HepG2 (cell line): Measurements from ENCODE around the gene KLF9. TPM values are rescaled to one million over a fixed set of nuclear protein-coding genes. Genes with fewer than 3 reads are reported as not detected.

Experiments
- ATAC-seq: fragments of 200-7000 bp; cut with Tn5 transposase; 3 replicates; pipeline ENCODE4 v1.9.1; 2020; ENCODE audit warnings: mild to moderate bottlenecking, moderate library complexity
- BruUV-seq: library from RNA; stranded (reverse); fragments of 400-500 nt; replicated peaks from 2 replicates; lab custom pipeline; 2021; lab: Mats Ljungman, UMichigan
- CTCF ChIA-PET: fragments of 300-600 bp; formaldehyde crosslinking; extraction: SDS; loops from one replicate; lab custom pipeline; 2021; ENCODE audit warnings: low total read pairs, inconsistent platforms, low intra/inter-chr PET ratio; lab: Yijun Ruan, JAX
- POLR2A ChIA-PET: fragments of 350-600 bp; sonication (Branson Sonifier 250); formaldehyde crosslinking; loops from one replicate; lab custom pipeline; 2020; ENCODE audit warnings: antibody characterized with exemption, inconsistent platforms; lab: Yijun Ruan, JAX
- DNase-seq: peaks from one replicate; pipeline ENCODE4 v3.0.0-alpha.2; 2015; ENCODE audit warnings: low spot score
- FAIRE-seq: peaks from 3 replicates; lab custom pipeline; 2011; peaks lifted over from hg19 to GRCh38; lab: Jason Lieb, UNC
- H2AFZ ChIP-seq: one replicate; pipeline ENCODE4 v1.6.1; 2011; ENCODE audit warnings: low read length, inconsistent platforms
- H3K27ac ChIP-seq: fragments of 300-600 bp; 3 replicates; pipeline ENCODE4 v1.8.0; 2011; ENCODE audit warnings: mixed run types, mild to moderate bottlenecking, mixed read lengths, low read length, inconsistent platforms; ENCODE audit not compliant: insufficient read depth; ENCODE audit errors: extremely low read length
- H3K27me3 ChIP-seq, 2 experiments: fragments of 200-600 bp in 1 of 2; 2 replicates in 1 of 2; 3 replicates in 1 of 2; pipeline versions ENCODE4 v1.6.0 to v1.8.0; 2011; ENCODE audit warnings: low read length in 2 of 2, mild to moderate bottlenecking in 2 of 2, moderate library complexity in 2 of 2, inconsistent platforms in 1 of 2; ENCODE audit not compliant: insufficient read depth in 2 of 2, control insufficient read depth in 1 of 2
- H3K36me3 ChIP-seq, 2 experiments: fragments of 200-600 bp in 1 of 2; replicated peaks in 1 of 2; 2 replicates in 1 of 2; 3 replicates in 1 of 2; pipeline versions ENCODE4 v1.5.1 to v1.8.0; 2011; ENCODE audit warnings: low read length in 2 of 2, inconsistent platforms in 1 of 2; ENCODE audit not compliant: insufficient read depth in 2 of 2, control insufficient read depth in 1 of 2
- H3K4me1 ChIP-seq: 2 replicates; pipeline ENCODE4 v1.5.1; 2012; ENCODE audit warnings: low read length, inconsistent platforms; ENCODE audit not compliant: insufficient read depth
- H3K4me2 ChIP-seq: 2 replicates; pipeline ENCODE4 v1.6.0; 2011; ENCODE audit warnings: low read depth, low read length, inconsistent platforms
- H3K4me3 ChIP-seq, 3 experiments: fragments of 200-600 bp in 1 of 3; sonication (generic), shearing (Covaris generic) in 1 of 3; replicated peaks in 1 of 3; 2 replicates each; pipeline ENCODE4 v1.5.1; 2011 to 2016; ENCODE audit warnings: low read length in 3 of 3, inconsistent platforms in 2 of 3, low read depth in 2 of 3, mild to moderate bottlenecking in 2 of 3, control low read depth in 1 of 3, mixed read lengths in 1 of 3; ENCODE audit not compliant: insufficient read depth in 1 of 3
- H3K79me2 ChIP-seq: one replicate; pipeline ENCODE4 v1.6.1; 2011; ENCODE audit warnings: low read length, inconsistent platforms; ENCODE audit not compliant: insufficient read depth
- H3K9ac ChIP-seq: 2 replicates; pipeline ENCODE4 v1.6.0; 2011; ENCODE audit warnings: mild to moderate bottlenecking, low read depth, low read length, inconsistent platforms; ENCODE audit not compliant: insufficient read depth
- H3K9me3 ChIP-seq: 2 replicates; pipeline ENCODE4 v1.5.1; 2012; ENCODE audit warnings: mild to moderate bottlenecking, low read length
- H4K20me1 ChIP-seq: 2 replicates; pipeline ENCODE4 v1.6.0; 2011; ENCODE audit warnings: inconsistent platforms, mild to moderate bottlenecking, low read length, moderate library complexity; ENCODE audit not compliant: insufficient read depth
- ARID2 ChIP-seq: sonication (generic); formaldehyde crosslinking; IDR thresholded peaks from 2 replicates; pipeline ENCODE4 v1.8.1; 2022; ENCODE audit warnings: mild to moderate bottlenecking, missing genetic modification reagents, borderline replicate concordance
- ARID5B ChIP-seq: IDR thresholded peaks from 2 replicates; pipeline ENCODE4 v1.4.0; 2020; ENCODE audit warnings: mild to moderate bottlenecking, missing genetic modification reagents
- ARNT2 ChIP-seq: sonication (generic); formaldehyde crosslinking; IDR thresholded peaks from 2 replicates; pipeline ENCODE4 v1.8.0; 2022; ENCODE audit warnings: mild to moderate bottlenecking, low read depth, missing genetic modification reagents, moderate library complexity
- ATF3 ChIP-seq: sonication (generic); formaldehyde crosslinking; IDR thresholded peaks from 2 replicates; pipeline ENCODE4 v1.4.0; 2020; ENCODE audit warnings: missing genetic modification reagents
- CEBPG ChIP-seq: IDR thresholded peaks from 2 replicates; pipeline ENCODE4 v1.6.1; 2016
- MAFK ChIP-seq, 2 experiments: IDR thresholded peaks in 1 of 2; conservative IDR thresholded peaks in 1 of 2; 2 replicates each; pipeline ENCODE4 v1.6.1; 2011; ENCODE audit warnings: improper control_type of control experiment in 2 of 2, low read length in 2 of 2
- NBN ChIP-seq: fragments of 450-650 bp; conservative IDR thresholded peaks from 2 replicates; pipeline ENCODE4 v1.6.1; 2017
- NKX3-1 ChIP-seq: sonication (generic); formaldehyde crosslinking; IDR thresholded peaks from 2 replicates; pipeline ENCODE4 v1.5.0; 2020; ENCODE audit warnings: missing genetic modification reagents
- SRSF1 ChIP-seq: fragments of 200-400 bp; formaldehyde crosslinking; optimal IDR thresholded peaks from 2 replicates; pipeline ENCODE3; 2017; ENCODE audit warnings: mild to moderate bottlenecking, low read depth, low read length, moderate library complexity
- ZNF207 ChIP-seq: fragments of 450-650 bp; IDR thresholded peaks from 2 replicates; pipeline ENCODE4 v1.6.1; 2016; ENCODE audit warnings: antibody characterized with exemption, borderline replicate concordance
- ZNF232 ChIP-seq: sonication (generic); formaldehyde crosslinking; IDR thresholded peaks from 2 replicates; pipeline ENCODE4 v1.4.0; 2020; ENCODE audit warnings: missing genetic modification reagents, borderline replicate concordance
- ZNF569 ChIP-seq: sonication (generic); formaldehyde crosslinking; IDR thresholded peaks from 2 replicates; pipeline ENCODE4 v1.5.0; 2020; ENCODE audit warnings: mild to moderate bottlenecking, missing genetic modification reagents, moderate library complexity, borderline replicate concordance
- WGBS: methylation state at CpG from one replicate; pipeline ENCODE4 v1.1.6; 2017; ENCODE audit warnings: low lambda C conversion rate; 5-methylcytosine and 5-hydroxymethylcytosine counted together
- in situ Hi-C: cut with HindIII; loops from 2 replicates; pipeline ENCODE4 v1.10.0; 2017; ENCODE audit warnings: low pct_unique_long_range_greater_than_20kb; ENCODE audit not compliant: extremely low pct_ligation_motif_present
- intact Hi-C: fragments of 100-400 bp; cut with micrococcal nuclease; formaldehyde crosslinking; loops from one replicate; pipeline ENCODE4 v1.10.0; 2022; ENCODE audit not compliant: unreplicated experiment
- polyA plus RNA-seq, 8 experiments: library from polyadenylated mRNA; depleted of rRNA in 3 of 8; stranded (reverse) in 7 of 8; unstranded in 1 of 8; fragments of >200 nt; fragmentation: Illumina TruSeq in 4 of 8; extraction: Trizol in 4 of 8; gene quantifications; 2 replicates each; pipeline versions ENCODE4 v1.2.1 to v1.2.3, GENCODE V29; 2011 to 2016; ENCODE audit warnings: low read depth in 4 of 8, missing spikeins in 1 of 8, mixed read lengths in 1 of 8; ENCODE audit not compliant: insufficient read depth in 1 of 8
- total RNA-seq, 5 experiments: library from RNA; depleted of rRNA; stranded (reverse); fragments of >200 nt; fragmentation: Illumina TruSeq; extraction: Trizol; gene quantifications; 2 replicates each; pipeline ENCODE4 v1.2.3, GENCODE V29; 2016; ENCODE audit warnings: low read depth in 1 of 5

KLF9 gene
- total and polyA plus RNA-seq, 2 of the 13 experiments (the other 11 are each of a cell fraction or from before 2014, with no cell fraction given) = 5.7 to 7.2 TPM

- no peak overlapping the region for H2AFZ ChIP-seq
- FAIRE-seq = no peak
- no peak overlapping the region for H3K4me2 ChIP-seq
- 33% methylated on average over 6 of the region's 6 CpGs for WGBS
- intact Hi-C loops = no loop called here
- no peaks in the 10 kb centered on the region for H3K27me3 ChIP-seq
- H3K36me3 ChIP-seq = no peaks in the 10 kb centered on the region
- peaks cover 10% of the 10 kb centered on the region for H3K4me1 ChIP-seq
- no peak for ATAC-seq
- no TSS peak for BruUV-seq
- H4K20me1 ChIP-seq = no peaks in the 10 kb centered on the region
- TF ChIP-seq ARID2 (CRISPR knock-in tag) (no peak), ZNF569 (no peak), MAFK (conservative IDR thresholded peaks at IDR 0.05 in 1 of 2, IDR thresholded peaks at IDR 0.05 in 1 of 2; ENCODE audit: low read length in 2 of 2) (no peak), ZNF232 (CRISPR knock-in tag) (no peak), NBN (no peak), NKX3-1 (CRISPR knock-in tag) (no peak), SRSF1 (no peak), ARNT2 (CRISPR knock-in tag) (no peak), CEBPG (CRISPR knock-in tag) (no peak), ATF3 (CRISPR knock-in tag) (no peak), ARID5B (no peak), ZNF207 (no peak)
- no peaks in the 10 kb centered on the region for H3K9me3 ChIP-seq
- DNase-seq = no peak
- no peak overlapping the region for H3K27ac ChIP-seq
- ChIA-PET CTCF (no interaction called here), POLR2A (no interaction called here)
- H3K79me2 ChIP-seq = no peaks in the 10 kb centered on the region
- H3K4me3 ChIP-seq = no peak overlapping the region
- no peak overlapping the region for H3K9ac ChIP-seq
- in situ Hi-C loops = no loop called here
Measured at GRCh38 chr9:70367305-70367930, 47.0 kb downstream of the KLF9 start.
